GM19397 (cell line): ENCODE results near the gene STXBP4.

Source experiments
- ATAC-seq: cut with Tn5 transposase; IDR thresholded peaks from one replicate; pipeline ENCODE4 v1.9.1; 2021; ENCODE audit warnings: mild to moderate bottlenecking, moderate library complexity; ENCODE audit not compliant: unreplicated experiment

The STXBP4 gene

GRCh38 chr17:54969658-54970572 lies 1.4 kb downstream of the STXBP4 start:
- no peak for ATAC-seq

GRCh38 chr17:54971147-54971546 lies 2.6 kb downstream of the STXBP4 start:
- no peak for ATAC-seq

GRCh38 chr17:54971901-54972300 lies 3.3 kb downstream of the STXBP4 start:
- ATAC-seq: no peak

GRCh38 chr17:54972406-54973138 lies 4.0 kb downstream of the STXBP4 start:
- no peak for ATAC-seq

GRCh38 chr17:54974759-54975158 lies 6.2 kb downstream of the STXBP4 start:
- ATAC-seq: no peak

- ATAC-seq: no peak
Observed at GRCh38 chr17:54976316-54976715, 7.8 kb downstream of the STXBP4 start.

GRCh38 chr17:54977744-54978143 lies 9.2 kb downstream of the STXBP4 start:
- no peak for ATAC-seq

GRCh38 chr17:54979657-54980056 lies 11.1 kb downstream of the STXBP4 start:
- ATAC-seq: no peak

GRCh38 chr17:54980375-54980774 lies 11.8 kb downstream of the STXBP4 start:
- ATAC-seq: no peak

- no peak for ATAC-seq
Observed at GRCh38 chr17:54982399-54982798, 13.8 kb downstream of the STXBP4 start.

- ATAC-seq: no peak
Observed at GRCh38 chr17:54983260-54983659, 14.7 kb downstream of the STXBP4 start.

GRCh38 chr17:54985476-54985875 lies 16.9 kb downstream of the STXBP4 start:
- no peak for ATAC-seq

- ATAC-seq: no peak
Observed at GRCh38 chr17:54990118-54990517, 21.6 kb downstream of the STXBP4 start.

- no peak for ATAC-seq
Observed at GRCh38 chr17:54991567-54991966, 23.0 kb downstream of the STXBP4 start.

- no peak for ATAC-seq
Observed at GRCh38 chr17:54992797-54993639, 24.5 kb downstream of the STXBP4 start.

GRCh38 chr17:54996441-54996840 lies 27.9 kb downstream of the STXBP4 start:
- ATAC-seq: no peak

- ATAC-seq: no peak
Observed at GRCh38 chr17:55002458-55002857, 33.9 kb downstream of the STXBP4 start.

- ATAC-seq: no peak
Observed at GRCh38 chr17:55004484-55004883, 35.9 kb downstream of the STXBP4 start.

GRCh38 chr17:55005520-55005919 lies 37.0 kb downstream of the STXBP4 start:
- no peak for ATAC-seq

GRCh38 chr17:55023626-55024025 lies 55.1 kb downstream of the STXBP4 start:
- ATAC-seq: no peak

GRCh38 chr17:55037828-55038227 lies 69.3 kb downstream of the STXBP4 start:
- peak; percentile 96 for ATAC-seq
